HEK293 (cell line): Measurements from ENCODE around the gene KDR.

Experiments
- CTCF ChIA-PET: fragments of 350-600 bp; formaldehyde crosslinking; extraction: SDS; loops from one replicate; lab custom pipeline; 2021; ENCODE audit warnings: antibody characterized with exemption; lab: Yijun Ruan, JAX
- POLR2A ChIA-PET: fragments of 300-600 bp; formaldehyde crosslinking; extraction: SDS; loops from one replicate; lab custom pipeline; 2020; ENCODE audit warnings: antibody characterized with exemption, inconsistent platforms; lab: Yijun Ruan, JAX
- H3K27ac ChIP-seq: fragments of 200-500 bp; sonication (Bioruptor generic); 2 replicates; pipeline ENCODE4 v1.5.1; 2014; ENCODE audit warnings: low read depth, low read length, control low read depth, inconsistent platforms; ENCODE audit errors: extremely low read depth
- H3K36me3 ChIP-seq, 2 experiments: fragments of 200-500 bp in 1 of 2; sonication (Bioruptor generic) in 1 of 2; 1 replicate in 1 of 2; 2 replicates in 1 of 2; pipeline ENCODE4 v1.5.1; 2014 to 2017; ENCODE audit warnings: inconsistent platforms in 2 of 2, low read length in 2 of 2; ENCODE audit not compliant: control insufficient read depth in 2 of 2, insufficient read depth in 1 of 2
- H3K4me1 ChIP-seq: fragments of 200-500 bp; sonication (Bioruptor generic); 2 replicates; pipeline ENCODE4 v1.5.1; 2014; ENCODE audit warnings: mild to moderate bottlenecking, low read length, inconsistent platforms; ENCODE audit not compliant: control insufficient read depth, insufficient read depth
- H3K4me3 ChIP-seq: 2 replicates; pipeline ENCODE4 v1.5.1; 2011; ENCODE audit warnings: low read depth, mild to moderate bottlenecking, control low read depth, low read length, moderate library complexity
- H3K9me3 ChIP-seq: fragments of 200-500 bp; sonication (Bioruptor generic); 2 replicates; pipeline ENCODE4 v1.5.1; 2014; ENCODE audit warnings: low read depth, low read length, inconsistent platforms; ENCODE audit not compliant: control insufficient read depth, insufficient read depth
- AEBP2 ChIP-seq: fragments of 450-650 bp; formaldehyde crosslinking; IDR thresholded peaks from 2 replicates; pipeline ENCODE4 v1.5.1; 2016; ENCODE audit warnings: missing biosample characterization, missing genetic modification characterization, borderline replicate concordance
- BCL11A ChIP-seq: fragments of 450-650 bp; formaldehyde crosslinking; IDR thresholded peaks from 2 replicates; pipeline ENCODE4 v1.5.1; 2016; ENCODE audit warnings: low read depth, missing biosample characterization, missing genetic modification characterization
- EGR2 ChIP-seq: fragments of 450-650 bp; formaldehyde crosslinking; IDR thresholded peaks from 2 replicates; pipeline ENCODE4 v1.5.1; 2016; ENCODE audit warnings: low read depth, missing biosample characterization, missing genetic modification characterization
- HOXD13 ChIP-seq: sonication (generic); formaldehyde crosslinking; IDR thresholded peaks from 2 replicates; pipeline ENCODE4 v1.8.0; 2022; ENCODE audit warnings: missing genetic modification reagents, borderline replicate concordance
- PBX3 ChIP-seq: sonication (generic); formaldehyde crosslinking; IDR thresholded peaks from 2 replicates; pipeline ENCODE4 v1.8.1; 2022; ENCODE audit warnings: mild to moderate bottlenecking, moderate library complexity, missing genetic modification reagents
- PRDM10 ChIP-seq: fragments of 450-650 bp; formaldehyde crosslinking; IDR thresholded peaks from 2 replicates; pipeline ENCODE4 v1.5.1; 2016; ENCODE audit warnings: missing biosample characterization, missing genetic modification characterization
- SALL2 ChIP-seq: fragments of 450-650 bp; formaldehyde crosslinking; IDR thresholded peaks from 2 replicates; pipeline ENCODE4 v1.5.0; 2017; ENCODE audit warnings: missing biosample characterization, mild to moderate bottlenecking, missing genetic modification characterization, borderline replicate concordance
- ZBTB49 ChIP-seq: fragments of 450-650 bp; formaldehyde crosslinking; IDR thresholded peaks from 2 replicates; pipeline ENCODE4 v1.5.1; 2016; ENCODE audit warnings: missing biosample characterization, missing genetic modification characterization, low read depth
- ZNF274 ChIP-seq, 2 experiments: fragments of 200-500 bp in 1 of 2; fragments of 450-650 bp in 1 of 2; sonication (Bioruptor generic) in 1 of 2; formaldehyde crosslinking in 1 of 2; IDR thresholded peaks; 2 replicates each; pipeline versions ENCODE4 v1.5.1 to v1.6.1; 2014 to 2016; ENCODE audit warnings: borderline replicate concordance in 1 of 2, inconsistent platforms in 1 of 2, low read length in 1 of 2, missing biosample characterization in 1 of 2, missing genetic modification characterization in 1 of 2
- ZNF302 ChIP-seq: fragments of 450-650 bp; formaldehyde crosslinking; IDR thresholded peaks from 2 replicates; pipeline ENCODE4 v1.5.1; 2016; ENCODE audit warnings: missing biosample characterization, missing genetic modification characterization, low read depth
- ZNF354C ChIP-seq: fragments of 450-650 bp; formaldehyde crosslinking; IDR thresholded peaks from 2 replicates; pipeline ENCODE4 v1.5.1; 2016; ENCODE audit warnings: missing biosample characterization, missing genetic modification characterization, low read depth, borderline replicate concordance
- ZNF449 ChIP-seq: fragments of 450-650 bp; formaldehyde crosslinking; IDR thresholded peaks from 2 replicates; pipeline ENCODE4 v1.5.1; 2017; ENCODE audit warnings: missing biosample characterization, mild to moderate bottlenecking, missing genetic modification characterization, moderate library complexity

KDR gene

GRCh38 chr4:55075823-55076716 is 49.3 kb downstream of the KDR start:
- ChIA-PET CTCF (no interaction called here), POLR2A (no interaction called here)
- H3K36me3 ChIP-seq = no peaks in the 10 kb centered on the region
- peaks cover 9% of the 10 kb centered on the region; the same call in 1 of the 2 replicates for H3K4me1 ChIP-seq
- H3K9me3 ChIP-seq = no peaks in the 10 kb centered on the region
- no peak overlapping the region for H3K4me3 ChIP-seq
- no peak overlapping the region for H3K27ac ChIP-seq
- TF ChIP-seq HOXD13 (CRISPR knock-in tag) (no peak), PRDM10 (tag by site-specific recombination) (peak; percentile 79; the same call in 1 of the 2 replicates), AEBP2 (tag by site-specific recombination) (no peak)
- TF ChIP-seq, all 188 proteins: peak for 1

GRCh38 chr4:55075376-55075775 is 50.0 kb downstream of the KDR start:
- Histone ChIP-seq H3K36me3 (no peaks in the 10 kb centered on the region), H3K9me3 (no peaks in the 10 kb centered on the region), H3K27ac (no peak overlapping the region), H3K4me1 (peaks cover 9% of the 10 kb centered on the region; the same call in 1 of the 2 replicates), H3K4me3 (no peak overlapping the region)
- POLR2A ChIA-PET = no interaction called here
- TF ChIP-seq ZNF449 = no peak
- TF ChIP-seq ZNF302 = no peak
- TF ChIP-seq SALL2 (tag by site-specific recombination) = no peak
- TF ChIP-seq ZNF354C (tag by site-specific recombination) = no peak
- no peak for TF ChIP-seq EGR2 (tag by site-specific recombination)
- no peak for TF ChIP-seq PRDM10 (tag by site-specific recombination)
- TF ChIP-seq ZNF274 (IDR thresholded peaks at IDR 0.05; ENCODE audit: low read length) = no peak
- no peak for TF ChIP-seq ZNF274 (tag by site-specific recombination; IDR thresholded peaks at IDR 0.05; ENCODE audit: borderline replicate concordance)
- no peak for TF ChIP-seq ZBTB49 (tag by site-specific recombination)
- TF ChIP-seq PBX3 (CRISPR knock-in tag) = no peak
- TF ChIP-seq BCL11A = no peak
- CTCF ChIA-PET = interaction anchor here (1.2 kb wide), 1 partner anchor 109 kb away, joined by 4 read pairs; no protein-coding TSS in a partner anchor
